ENCODE data around the gene ZBTB1.
"Not testable (repeated sequence)": the region's sequence is repeated elsewhere in the genome, so short reads cannot be mapped to it uniquely, and the experiment has no call there.

Gene ZBTB1

GRCh38 chr14:64500088-64500487 lies 4.5 kb upstream of the ZBTB1 start:
- no peak for DNase-seq

- DNase-seq: no peak
These were observed 3.0 kb upstream of the ZBTB1 start for GRCh38 chr14:64501411-64502171.

- peak; percentile 3 for DNase-seq
These were observed 2.1 kb upstream of the ZBTB1 start for GRCh38 chr14:64502456-64502855.

- DNase-seq: peak; percentile 6
These were observed 1.6 kb upstream of the ZBTB1 start for GRCh38 chr14:64502887-64503433.

GRCh38 chr14:64503434-64504309 lies 898 bp upstream of the ZBTB1 start, which contains the start of gene ZBTB25:
Gene ZBTB25 (minus strand): TSS chr14:64503838. CDS start chr14:64490533, 13,305 bp downstream.
- DNase-seq: peak; percentile 94

GRCh38 chr14:64504897-64505794 lies 576 bp downstream of the ZBTB1 start:
- peak; percentile 89 for DNase-seq

GRCh38 chr14:64506721-64507120 lies 2.2 kb downstream of the ZBTB1 start:
- no peak for DNase-seq

GRCh38 chr14:64507376-64508156 lies 3.0 kb downstream of the ZBTB1 start:
- peak; percentile 58 for DNase-seq

GRCh38 chr14:64508215-64508776 lies 3.7 kb downstream of the ZBTB1 start:
- DNase-seq: no peak

- DNase-seq: no peak
These were observed 4.5 kb downstream of the ZBTB1 start for GRCh38 chr14:64509036-64509435.

GRCh38 chr14:64510825-64511671 lies 6.5 kb downstream of the ZBTB1 start:
- DNase-seq: peak; percentile 52

GRCh38 chr14:64513271-64513670 lies 8.7 kb downstream of the ZBTB1 start:
- no peak for DNase-seq

GRCh38 chr14:64515053-64515452 lies 10.5 kb downstream of the ZBTB1 start:
- DNase-seq: no peak

GRCh38 chr14:64516969-64517368 lies 12.4 kb downstream of the ZBTB1 start:
- DNase-seq: no peak

- DNase-seq: not testable (repeated sequence)
These were observed 13.1 kb downstream of the ZBTB1 start for GRCh38 chr14:64517667-64518066.

- no peak for DNase-seq
These were observed 13.7 kb downstream of the ZBTB1 start for GRCh38 chr14:64518229-64518628.

GRCh38 chr14:64520699-64521098 lies 16.1 kb downstream of the ZBTB1 start:
- DNase-seq: no peak

GRCh38 chr14:64522591-64523355 lies 18.2 kb downstream of the ZBTB1 start:
- DNase-seq: no peak

GRCh38 chr14:64525354-64525753 lies 20.8 kb downstream of the ZBTB1 start:
- no peak for DNase-seq

GRCh38 chr14:64531567-64531966 lies 27.0 kb downstream of the ZBTB1 start:
- no peak for DNase-seq

All from stimulated activated CD4-positive, alpha-beta T cell treated with anti-CD3 and anti-CD28 coated beads, Interleukin-1b, Interleukin-23, amount 100 ng/mL, for 48 hours (primary cell).